Measurements from ENCODE around the gene CENPV.

CENPV gene

GRCh38 chr17:16346721-16347271, 6.5 kb downstream of the CENPV start:
- H3K4me3 ChIP-seq (replicated peaks; ENCODE audit: low read depth, low read length) = no peak overlapping the region
- TF ChIP-seq CTCF (IDR thresholded peaks at IDR 0.05; ENCODE audit: low read depth, low read length, missing control alignments) = no peak
- DNase-seq (ENCODE audit: extremely low read depth, low read depth) = no peak

GRCh38 chr17:16345565-16345964, 7.7 kb downstream of the CENPV start:
- H3K4me3 ChIP-seq (replicated peaks; ENCODE audit: low read depth, low read length) = no peak overlapping the region
- TF ChIP-seq CTCF (IDR thresholded peaks at IDR 0.05; ENCODE audit: low read depth, low read length, missing control alignments) = no peak
- DNase-seq (ENCODE audit: extremely low read depth, low read depth) = no peak

- no peak for DNase-seq (ENCODE audit: extremely low read depth, low read depth)
- H3K4me3 ChIP-seq (replicated peaks; ENCODE audit: low read depth, low read length) = no peak overlapping the region
- TF ChIP-seq CTCF (IDR thresholded peaks at IDR 0.05; ENCODE audit: low read depth, low read length, missing control alignments) = no peak
These were observed 9.7 kb downstream of the CENPV start for GRCh38 chr17:16343569-16343968.

GRCh38 chr17:16342979-16343378, 10.3 kb downstream of the CENPV start:
- TF ChIP-seq CTCF (IDR thresholded peaks at IDR 0.05; ENCODE audit: low read depth, low read length, missing control alignments) = no peak
- H3K4me3 ChIP-seq (replicated peaks; ENCODE audit: low read depth, low read length) = no peak overlapping the region
- no peak for DNase-seq (ENCODE audit: extremely low read depth, low read depth)

- no peak overlapping the region for H3K4me3 ChIP-seq (replicated peaks; ENCODE audit: low read depth, low read length)
- no peak for DNase-seq (ENCODE audit: extremely low read depth, low read depth)
- no peak for TF ChIP-seq CTCF (IDR thresholded peaks at IDR 0.05; ENCODE audit: low read depth, low read length, missing control alignments)
These were observed 13.3 kb downstream of the CENPV start for GRCh38 chr17:16339959-16340358.

GRCh38 chr17:16339402-16339801, 13.9 kb downstream of the CENPV start:
- no peak for DNase-seq (ENCODE audit: extremely low read depth, low read depth)
- no peak for TF ChIP-seq CTCF (IDR thresholded peaks at IDR 0.05; ENCODE audit: low read depth, low read length, missing control alignments)
- no peak overlapping the region for H3K4me3 ChIP-seq (replicated peaks; ENCODE audit: low read depth, low read length)

GRCh38 chr17:16338391-16338790, 14.9 kb downstream of the CENPV start:
- no peak for TF ChIP-seq CTCF (IDR thresholded peaks at IDR 0.05; ENCODE audit: low read depth, low read length, missing control alignments)
- no peak for DNase-seq (ENCODE audit: extremely low read depth, low read depth)
- H3K4me3 ChIP-seq (replicated peaks; ENCODE audit: low read depth, low read length) = no peak overlapping the region

All from HFF-Myc (cell line).